ENCODE data around the gene IL21R.

Gene IL21R

GRCh38 chr16:27414788-27415431 is 12.9 kb downstream of the IL21R start:
- TF ChIP-seq, protein P1, sequence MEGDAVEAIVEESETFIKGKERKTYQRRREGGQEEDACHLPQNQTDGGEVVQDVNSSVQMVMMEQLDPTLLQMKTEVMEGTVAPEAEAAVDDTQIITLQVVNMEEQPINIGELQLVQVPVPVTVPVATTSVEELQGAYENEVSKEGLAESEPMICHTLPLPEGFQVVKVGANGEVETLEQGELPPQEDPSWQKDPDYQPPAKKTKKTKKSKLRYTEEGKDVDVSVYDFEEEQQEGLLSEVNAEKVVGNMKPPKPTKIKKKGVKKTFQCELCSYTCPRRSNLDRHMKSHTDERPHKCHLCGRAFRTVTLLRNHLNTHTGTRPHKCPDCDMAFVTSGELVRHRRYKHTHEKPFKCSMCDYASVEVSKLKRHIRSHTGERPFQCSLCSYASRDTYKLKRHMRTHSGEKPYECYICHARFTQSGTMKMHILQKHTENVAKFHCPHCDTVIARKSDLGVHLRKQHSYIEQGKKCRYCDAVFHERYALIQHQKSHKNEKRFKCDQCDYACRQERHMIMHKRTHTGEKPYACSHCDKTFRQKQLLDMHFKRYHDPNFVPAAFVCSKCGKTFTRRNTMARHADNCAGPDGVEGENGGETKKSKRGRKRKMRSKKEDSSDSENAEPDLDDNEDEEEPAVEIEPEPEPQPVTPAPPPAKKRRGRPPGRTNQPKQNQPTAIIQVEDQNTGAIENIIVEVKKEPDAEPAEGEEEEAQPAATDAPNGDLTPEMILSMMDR (IDR thresholded peaks at IDR 0.05; ENCODE audit: insufficient read depth, low read length, missing control alignments): no peak
- H3K4me3 ChIP-seq (ENCODE audit: low read depth, low read length): no peak overlapping the region
- ChIA-PET CTCF (no interaction called here), POLR2A (no interaction called here)
- DNase-seq (ENCODE audit: low read depth, low spot score): no peak

DNA sequence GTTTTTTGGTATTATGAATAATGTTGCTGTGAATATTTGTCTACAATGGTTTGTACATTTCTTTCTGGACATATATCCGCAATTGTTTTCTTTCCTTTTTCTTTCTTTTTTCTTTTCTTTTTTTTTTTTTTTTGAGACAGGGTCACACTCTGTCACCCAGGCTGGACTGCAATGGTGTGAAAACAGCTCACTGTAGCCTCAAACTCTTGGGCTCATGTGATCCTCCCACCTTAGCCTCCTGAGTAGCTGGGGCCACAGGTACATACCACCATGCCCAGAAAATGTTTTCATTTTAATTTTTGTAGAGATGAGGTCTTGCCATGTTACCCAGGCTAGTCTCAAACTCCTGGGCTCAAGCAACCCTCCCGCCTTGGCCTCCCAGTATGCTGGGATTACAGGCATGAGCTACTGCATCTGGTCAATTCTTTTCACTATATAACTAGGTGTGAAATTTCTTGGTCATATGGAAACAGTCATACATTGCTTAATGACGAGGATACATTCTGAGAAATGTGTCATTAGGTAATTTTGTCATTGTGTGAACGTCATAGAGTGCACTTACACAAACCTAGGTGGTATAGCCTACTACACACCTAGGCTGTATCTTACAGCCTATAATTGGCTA is 15.2 kb downstream of the IL21R start:
- ChIA-PET POLR2A (no interaction called here), CTCF (no interaction called here)
- TF ChIP-seq, protein P1 (IDR thresholded peaks at IDR 0.05; ENCODE audit: insufficient read depth, low read length, missing control alignments): no peak
- DNase-seq (ENCODE audit: low read depth, low spot score): no peak
- no peak overlapping the region for H3K4me3 ChIP-seq (ENCODE audit: low read depth, low read length)

GRCh38 chr16:27421961-27422740 is 20.2 kb downstream of the IL21R start:
- ChIA-PET CTCF (interaction anchor here (0.8 to 1.9 kb wide), 3 partner anchors 9 to 31 kb away, joined by 3 to 4 read pairs (median 3); no protein-coding TSS in a partner anchor), POLR2A (no interaction called here)
- DNase-seq (ENCODE audit: low read depth, low spot score): no peak
- no peak overlapping the region for H3K4me3 ChIP-seq (ENCODE audit: low read depth, low read length)
- TF ChIP-seq, protein P1 (IDR thresholded peaks at IDR 0.05; ENCODE audit: insufficient read depth, low read length, missing control alignments): no peak

DNA sequence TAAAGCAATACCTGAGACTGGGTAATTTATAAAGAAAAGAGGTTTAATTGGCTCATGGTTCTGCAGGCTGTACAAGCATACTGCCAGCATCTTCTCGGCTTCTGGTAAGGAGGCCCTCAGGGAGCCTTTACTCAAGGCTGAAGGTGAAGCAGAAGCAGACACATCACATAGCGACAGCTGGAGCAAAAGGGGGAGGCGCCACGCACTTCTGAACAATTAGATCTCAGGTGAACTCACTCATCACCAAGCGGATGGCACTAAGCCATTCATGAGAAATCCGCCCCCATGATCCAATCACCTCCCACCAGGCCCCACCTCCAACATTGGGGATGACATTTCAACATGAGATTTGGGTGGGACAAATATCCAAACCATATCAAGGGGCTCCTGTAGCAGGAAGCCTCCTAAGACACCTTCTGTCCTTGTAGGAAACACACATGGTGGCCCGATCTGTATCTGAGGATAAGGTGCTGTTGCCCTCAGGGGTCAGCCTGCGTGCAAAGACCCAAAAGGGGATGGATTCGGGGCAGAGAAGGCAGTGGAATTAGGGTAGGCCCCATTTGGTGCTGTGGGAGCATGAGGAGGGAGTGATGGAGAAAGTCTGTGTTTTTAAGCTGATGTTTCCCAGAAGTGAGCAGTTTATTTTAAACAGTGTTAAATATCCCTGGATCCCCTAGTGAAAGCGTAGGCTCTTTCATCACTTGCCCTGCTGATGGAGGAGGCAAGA is 23.0 kb downstream of the IL21R start:
- no peak for DNase-seq (ENCODE audit: low read depth, low spot score)
- H3K4me3 ChIP-seq (ENCODE audit: low read depth, low read length): no peak overlapping the region
- CTCF ChIA-PET: interaction anchor here (1.3 kb wide), 1 partner anchor 315 kb away, joined by 4 read pairs; no protein-coding TSS in a partner anchor
- POLR2A ChIA-PET: no interaction called here
- TF ChIP-seq, protein P1 (IDR thresholded peaks at IDR 0.05; ENCODE audit: insufficient read depth, low read length, missing control alignments): no peak

- no peak overlapping the region for H3K4me3 ChIP-seq (ENCODE audit: low read depth, low read length)
- TF ChIP-seq, protein P1 (IDR thresholded peaks at IDR 0.05; ENCODE audit: insufficient read depth, low read length, missing control alignments): no peak
- POLR2A ChIA-PET: no interaction called here
- DNase-seq (ENCODE audit: low read depth, low spot score): no peak
- CTCF ChIA-PET: interaction anchor here (1.3 kb wide), 1 partner anchor 316 kb away, joined by 4 read pairs; no protein-coding TSS in a partner anchor
Observed at GRCh38 chr16:27425961-27426360, 24.0 kb downstream of the IL21R start.

Measured in AG04449 (cell line).